Measurements from ENCODE around the gene APBB1IP. TPM values are rescaled to one million over a fixed set of nuclear protein-coding genes. Genes with fewer than 3 reads are reported as not detected.

Gene APBB1IP
- total and polyA plus RNA-seq, 2 donors from 2014 or later: 4.1 to 20.5 TPM

- H3K27me3 ChIP-seq (ENCODE audit: control insufficient read depth, insufficient read depth, low read length): no peaks in the 10 kb centered on the region
- DNase-seq: no peak
- H3K4me3 ChIP-seq (ENCODE audit: low read length in 3 of 3): no peak overlapping the region
- TF ChIP-seq CTCF (IDR thresholded peaks at IDR 0.05; ENCODE audit: borderline replicate concordance, extremely low read depth, insufficient read depth): no peak
- H3K9ac ChIP-seq (ENCODE audit: low read length in 3 of 3): no peak overlapping the region
- no peak overlapping the region for H3K27ac ChIP-seq (ENCODE audit: low read depth in 2 of 2, low read length in 2 of 2)
- intact Hi-C loops (cut with DNase I): no loop called here
- no peaks in the 10 kb centered on the region for H3K4me1 ChIP-seq (ENCODE audit: control insufficient read depth in 2 of 3, insufficient read depth in 2 of 3, low read depth in 1 of 3, low read length in 3 of 3)
- H3K9me3 ChIP-seq (ENCODE audit: control insufficient read depth in 2 of 3, insufficient read depth in 1 of 3, low read length in 3 of 3): peaks cover 0 to 15% (median 4%) of the 10 kb centered on the region in 3 donors
- no peaks in the 10 kb centered on the region for H3K36me3 ChIP-seq (ENCODE audit: control insufficient read depth in 2 of 3, insufficient read depth in 3 of 3, low read length in 3 of 3)
- FAIRE-seq: no peak
These were observed 79.2 kb downstream of the APBB1IP start for GRCh38 chr10:26517141-26517867.

- Histone ChIP-seq H3K27me3 (ENCODE audit: control insufficient read depth, insufficient read depth, low read length) (no peaks in the 10 kb centered on the region), H3K9me3 (ENCODE audit: control insufficient read depth in 2 of 3, insufficient read depth in 1 of 3, low read length in 3 of 3) (peaks cover 0 to 7% (median 0%) of the 10 kb centered on the region in 3 donors), H3K36me3 (ENCODE audit: control insufficient read depth in 2 of 3, insufficient read depth in 3 of 3, low read length in 3 of 3) (no peaks in the 10 kb centered on the region), H3K4me1 (ENCODE audit: control insufficient read depth in 2 of 3, insufficient read depth in 2 of 3, low read depth in 1 of 3, low read length in 3 of 3) (no peaks in the 10 kb centered on the region), H3K27ac (ENCODE audit: low read depth in 2 of 2, low read length in 2 of 2) (no peak overlapping the region), H3K4me3 (ENCODE audit: low read length in 3 of 3) (no peak overlapping the region), H3K9ac (ENCODE audit: low read length in 3 of 3) (no peak overlapping the region)
- intact Hi-C loops (cut with DNase I): no loop called here
- no peak for FAIRE-seq
- DNase-seq: no peak
- no peak for TF ChIP-seq CTCF (IDR thresholded peaks at IDR 0.05; ENCODE audit: borderline replicate concordance, extremely low read depth, insufficient read depth)
These were observed 81.7 kb downstream of the APBB1IP start for GRCh38 chr10:26519803-26520202.

- no peak overlapping the region for H3K4me3 ChIP-seq (ENCODE audit: low read length in 3 of 3)
- no peak for FAIRE-seq
- H3K4me1 ChIP-seq (ENCODE audit: control insufficient read depth in 2 of 3, insufficient read depth in 2 of 3, low read depth in 1 of 3, low read length in 3 of 3): no peaks in the 10 kb centered on the region
- DNase-seq: no peak
- no peaks in the 10 kb centered on the region for H3K36me3 ChIP-seq (ENCODE audit: control insufficient read depth in 2 of 3, insufficient read depth in 3 of 3, low read length in 3 of 3)
- intact Hi-C loops (cut with DNase I): no loop called here
- no peaks in the 10 kb centered on the region for H3K27me3 ChIP-seq (ENCODE audit: control insufficient read depth, insufficient read depth, low read length)
- TF ChIP-seq CTCF (IDR thresholded peaks at IDR 0.05; ENCODE audit: borderline replicate concordance, extremely low read depth, insufficient read depth): no peak
- no peak overlapping the region for H3K27ac ChIP-seq (ENCODE audit: low read depth in 2 of 2, low read length in 2 of 2)
- peaks cover 0 to 7% (median 0%) of the 10 kb centered on the region in 3 donors for H3K9me3 ChIP-seq (ENCODE audit: control insufficient read depth in 2 of 3, insufficient read depth in 1 of 3, low read length in 3 of 3)
- H3K9ac ChIP-seq (ENCODE audit: low read length in 3 of 3): no peak overlapping the region
These were observed 82.4 kb downstream of the APBB1IP start for GRCh38 chr10:26520575-26520974.
